GM23338 (cell line): ENCODE measurements around the gene CNTNAP2.
A peak's percentile ranks its signal among the peaks of the same experiment; 100 is the strongest.

Source experiments
- CREB1 ChIP-seq: fragments of 250-450 bp; sonication (Bioruptor Pico); IDR thresholded peaks from 2 replicates; pipeline ENCODE4 v1.5.0; 2020; ENCODE audit warnings: low read depth, mild to moderate bottlenecking, moderate library complexity
- CTCF ChIP-seq, 2 experiments: fragments of 200-600 bp in 1 of 2; sonication (generic) in 1 of 2; conservative IDR thresholded peaks; 2 replicates each; pipeline versions ENCODE4 v1.5.1 to v1.6.1; 2016 to 2017; ENCODE audit warnings: antibody characterized with exemption in 2 of 2, low read depth in 2 of 2, mild to moderate bottlenecking in 2 of 2, moderate library complexity in 1 of 2
- ETS1 ChIP-seq: IDR thresholded peaks from 2 replicates; pipeline ENCODE4 v1.6.1; 2016; ENCODE audit warnings: antibody characterized with exemption
- EZH2 ChIP-seq: fragments of 200-600 bp; sonication (generic); IDR thresholded peaks from one replicate; pipeline ENCODE4 v1.8.0; 2017; ENCODE audit warnings: antibody characterized with exemption, mild to moderate bottlenecking, low read depth; ENCODE audit not compliant: unreplicated experiment
- EZH2phosphoT487 ChIP-seq: fragments of 200-600 bp; sonication (generic); IDR thresholded peaks from one replicate; pipeline ENCODE4 v1.8.1; 2018; ENCODE audit warnings: antibody characterized with exemption; ENCODE audit not compliant: unreplicated experiment
- JUNB ChIP-seq: IDR thresholded peaks from one replicate; pipeline ENCODE4 v1.6.1; 2016; ENCODE audit warnings: antibody characterized with exemption; ENCODE audit not compliant: unreplicated experiment
- NANOG ChIP-seq: IDR thresholded peaks from 2 replicates; pipeline ENCODE4 v1.6.1; 2016; ENCODE audit warnings: antibody characterized with exemption, borderline replicate concordance
- POLR2AphosphoS5 ChIP-seq: IDR thresholded peaks from 2 replicates; pipeline ENCODE4 v1.6.1; 2016; ENCODE audit warnings: antibody characterized with exemption, low read depth
- REST ChIP-seq: IDR thresholded peaks from one replicate; pipeline ENCODE4 v1.6.1; 2018; ENCODE audit warnings: antibody characterized with exemption; ENCODE audit not compliant: unreplicated experiment
- STAT1 ChIP-seq: IDR thresholded peaks from one replicate; pipeline ENCODE4 v1.6.1; 2016; ENCODE audit warnings: antibody characterized with exemption; ENCODE audit not compliant: unreplicated experiment
- ZNF114 ChIP-seq: fragments of 250-450 bp; sonication (Bioruptor Pico); IDR thresholded peaks from 2 replicates; pipeline ENCODE4 v1.5.0; 2020; ENCODE audit warnings: mild to moderate bottlenecking, moderate library complexity
- ZNF331 ChIP-seq: fragments of 250-450 bp; sonication (Bioruptor Pico); IDR thresholded peaks from 2 replicates; pipeline ENCODE4 v1.5.0; 2020; ENCODE audit warnings: low read depth, mild to moderate bottlenecking, moderate library complexity

- no peak for TF ChIP-seq REST
- TF ChIP-seq EZH2 = no peak
- TF ChIP-seq CTCF (conservative IDR thresholded peaks at IDR 0.05; ENCODE audit: low read depth in 2 of 2) = no peak
- no peak for TF ChIP-seq CREB1
- no peak for TF ChIP-seq EZH2phosphoT487
- TF ChIP-seq ZNF331 (CRISPR knock-in tag) = no peak
- no peak for TF ChIP-seq JUNB
- no peak for TF ChIP-seq POLR2AphosphoS5
- no peak for TF ChIP-seq STAT1
- no peak for TF ChIP-seq ETS1
- TF ChIP-seq ZNF114 = no peak
- peak; percentile 59; the same call in 1 of the 2 replicates for TF ChIP-seq NANOG
These were observed 2224.1 kb downstream of the CNTNAP2 start for GRCh38 chr7:148340438-148341280.
